K562 (cell line): ENCODE measurements around the gene ADI1. TPM values are rescaled to one million over a fixed set of nuclear protein-coding genes. Genes with fewer than 3 reads are reported as not detected.

Source experiments
- ATAC-seq: fragments of 200-7000 bp; cut with Tn5 transposase; 3 replicates; pipeline ENCODE4 v1.9.1; 2020; ENCODE audit warnings: moderate library complexity
- BruUV-seq: library from RNA; stranded (reverse); fragments of 400-500 nt; replicated peaks from 2 replicates; lab custom pipeline; 2021; lab: Mats Ljungman, UMichigan
- CTCF ChIA-PET: fragments of 300-600 bp; formaldehyde crosslinking; extraction: SDS; loops from one replicate; lab custom pipeline; 2021; ENCODE audit warnings: low intra/inter-chr PET ratio; lab: Yijun Ruan, JAX
- POLR2A ChIA-PET: fragments of 300-600, 350-650 bp; sonication (Branson Sonifier 250); formaldehyde crosslinking; extraction: SDS; loops from one replicate; lab custom pipeline; 2021; ENCODE audit warnings: antibody characterized with exemption, inconsistent platforms; lab: Yijun Ruan, JAX
- DNase-seq, 4 experiments: peaks; one replicate each; pipeline versions ENCODE4 v3.0.0 to v3.0.0-alpha.2; 2011 to 2018; ENCODE audit warnings: low spot score in 3 of 4, mixed read lengths in 3 of 4; ENCODE audit errors: extremely low read depth in 1 of 4
- FAIRE-seq: peaks from 2 replicates; lab custom pipeline; 2011; peaks lifted over from hg19 to GRCh38; lab: Jason Lieb, UNC
- H2AFZ ChIP-seq: 2 replicates; pipeline ENCODE4 v1.6.0; 2011; ENCODE audit warnings: low read depth, low read length, control low read depth, inconsistent platforms
- H3K27ac ChIP-seq: fragments of 200-600 bp; 3 replicates; pipeline ENCODE4 v1.8.0; 2011; ENCODE audit warnings: low read depth, mild to moderate bottlenecking, control low read depth, inconsistent platforms, low read length, moderate library complexity, mixed read lengths; ENCODE audit errors: extremely low read depth
- H3K27me3 ChIP-seq, 2 experiments: fragments of 300-600 bp in 1 of 2; 2 replicates in 1 of 2; 3 replicates in 1 of 2; pipeline versions ENCODE4 v1.6.0 to v1.8.0; 2011; ENCODE audit warnings: inconsistent platforms in 2 of 2, low read length in 2 of 2, mild to moderate bottlenecking in 1 of 2, mixed read lengths in 1 of 2, moderate library complexity in 1 of 2; ENCODE audit not compliant: control insufficient read depth in 2 of 2, insufficient read depth in 2 of 2
- H3K36me3 ChIP-seq: fragments of 300-600 bp; 3 replicates; pipeline ENCODE4 v1.8.0; 2011; ENCODE audit warnings: mild to moderate bottlenecking, low read length, inconsistent platforms; ENCODE audit not compliant: control insufficient read depth, insufficient read depth
- H3K4me1 ChIP-seq, 2 experiments: fragments of 200-600 bp in 1 of 2; replicated peaks in 1 of 2; 2 replicates in 1 of 2; 3 replicates in 1 of 2; pipeline versions ENCODE4 v1.5.1 to v1.8.0; 2011; ENCODE audit warnings: inconsistent platforms in 2 of 2, low read length in 2 of 2, mild to moderate bottlenecking in 1 of 2, mixed read lengths in 1 of 2, moderate library complexity in 1 of 2; ENCODE audit not compliant: control insufficient read depth in 2 of 2, insufficient read depth in 2 of 2
- H3K4me2 ChIP-seq: 2 replicates; pipeline ENCODE4 v1.6.1; 2011; ENCODE audit warnings: low read length, control low read depth, inconsistent platforms, mixed read lengths; ENCODE audit not compliant: insufficient read depth
- H3K4me3 ChIP-seq: fragments of 200-600 bp; sonication (generic), shearing (Covaris generic); 2 replicates; pipeline ENCODE4 v1.5.1; 2016; ENCODE audit warnings: control low read depth, inconsistent platforms
- H3K79me2 ChIP-seq: fragments of 200-600 bp; 3 replicates; pipeline ENCODE4 v1.8.0; 2011; ENCODE audit warnings: low read length, inconsistent platforms; ENCODE audit not compliant: control insufficient read depth, insufficient read depth
- H3K9ac ChIP-seq, 2 experiments: 2 replicates each; pipeline versions ENCODE4 v1.6.0 to v1.6.1; 2011; ENCODE audit warnings: low read depth in 2 of 2, low read length in 2 of 2, control low read depth in 1 of 2, inconsistent platforms in 1 of 2, mild to moderate bottlenecking in 1 of 2, mixed read lengths in 1 of 2; ENCODE audit not compliant: insufficient read depth in 1 of 2
- H3K9me1 ChIP-seq: one replicate; pipeline ENCODE4 v1.6.0; 2011; ENCODE audit warnings: inconsistent platforms, mild to moderate bottlenecking, low read length, moderate library complexity; ENCODE audit not compliant: control insufficient read depth, insufficient read depth
- H3K9me3 ChIP-seq: replicated peaks from 2 replicates; pipeline ENCODE4 v1.5.1; 2011; ENCODE audit warnings: low read depth, low read length, inconsistent platforms; ENCODE audit not compliant: control insufficient read depth, insufficient read depth
- H4K20me1 ChIP-seq: replicated peaks from 2 replicates; pipeline ENCODE4 v1.6.1; 2011; ENCODE audit warnings: low read length, inconsistent platforms, mixed read lengths; ENCODE audit not compliant: control insufficient read depth, insufficient read depth
- CBX8 ChIP-seq: fragments of 200-600 bp; sonication (generic); IDR thresholded peaks from 2 replicates; pipeline ENCODE4 v1.6.1; 2012; ENCODE audit warnings: borderline replicate concordance, mixed run types, low read depth, mild to moderate bottlenecking, moderate library complexity, mixed read lengths, low read length, control low read depth, inconsistent platforms; ENCODE audit not compliant: poor library complexity, severe bottlenecking; ENCODE audit errors: extremely low read depth
- CREB3L1 ChIP-seq: fragments of 450-650 bp; IDR thresholded peaks from 2 replicates; pipeline ENCODE4 v1.6.1; 2014; ENCODE audit warnings: low read depth, mild to moderate bottlenecking, moderate library complexity, borderline replicate concordance
- CSDE1 ChIP-seq, 2 experiments: fragments of 450-650 bp; IDR thresholded peaks; 2 replicates each; pipeline ENCODE4 v1.6.1; 2016; ENCODE audit warnings: mild to moderate bottlenecking in 1 of 2
- CTBP1 ChIP-seq: fragments of 450-650 bp; IDR thresholded peaks from 2 replicates; pipeline ENCODE4 v1.6.1; 2016; ENCODE audit warnings: borderline replicate concordance
- E2F6 ChIP-seq, 2 experiments: IDR thresholded peaks; 2 replicates each; pipeline ENCODE4 v1.6.1; 2011; ENCODE audit warnings: borderline replicate concordance in 1 of 2, control low read depth in 1 of 2, low read depth in 1 of 2, low read length in 1 of 2, mild to moderate bottlenecking in 1 of 2, mixed read lengths in 1 of 2, moderate library complexity in 1 of 2; ENCODE audit not compliant: insufficient read depth in 1 of 2, insufficient read length in 1 of 2, poor library complexity in 1 of 2, severe bottlenecking in 1 of 2; ENCODE audit errors: extremely low read depth in 1 of 2
- ELF4 ChIP-seq: fragments of 450-650 bp; formaldehyde crosslinking; IDR thresholded peaks from 2 replicates; pipeline ENCODE4 v1.4.0; 2022; ENCODE audit warnings: missing genetic modification characterization
- HMBOX1 ChIP-seq: sonication (generic); IDR thresholded peaks from 2 replicates; pipeline ENCODE4 v1.6.1; 2016
- POLR2H ChIP-seq: IDR thresholded peaks from 2 replicates; pipeline ENCODE4 v1.6.1; 2016; ENCODE audit warnings: missing genetic modification characterization, low read depth, mild to moderate bottlenecking, control low read depth, missing compliant biosample characterization, moderate library complexity
- SMARCE1 ChIP-seq: fragments of 450-650 bp; IDR thresholded peaks from 2 replicates; pipeline ENCODE4 v1.7.1; 2016; ENCODE audit warnings: mild to moderate bottlenecking
- TFAM ChIP-seq: fragments of 250-450 bp; sonication (Bioruptor Pico); conservative IDR thresholded peaks from 2 replicates; pipeline ENCODE4 v1.5.0; 2021; ENCODE audit warnings: mild to moderate bottlenecking, moderate library complexity
- THAP12 ChIP-seq: fragments of 250-450 bp; sonication (Bioruptor Pico); IDR thresholded peaks from 2 replicates; pipeline ENCODE4 v1.9.0; 2021; ENCODE audit warnings: mild to moderate bottlenecking, inconsistent platforms
- ZNF121 ChIP-seq: sonication (generic); formaldehyde crosslinking; conservative IDR thresholded peaks from 2 replicates; pipeline ENCODE4 v1.8.0; 2022; ENCODE audit warnings: missing genetic modification reagents
- WGBS: fragments of 100-300 bp; shearing (Covaris generic); methylation state at CpG from one replicate; pipeline ENCODE4 v1.1.6; 2016; ENCODE audit warnings: low coverage, mixed read lengths; ENCODE audit not compliant: insufficient coverage; ENCODE audit errors: missing lambda C conversion rate; 5-methylcytosine and 5-hydroxymethylcytosine counted together
- in situ Hi-C: fragments of 300-500 bp; cut with MboI; formaldehyde crosslinking; loops from 4 replicates; pipeline ENCODE4 v1.15.0; 2018; ENCODE audit warnings: inconsistent platforms, mixed read lengths
- intact Hi-C: fragments of 100-400 bp; cut with micrococcal nuclease; formaldehyde crosslinking; loops from 2 replicates; pipeline ENCODE4 v1.14.2; 2022
- polyA plus RNA-seq, 8 experiments: library from polyadenylated mRNA; depleted of rRNA in 4 of 8; stranded (reverse) in 5 of 8; unstranded in 3 of 8; fragments of >200 nt; fragmentation: Nextera tagmentation in 2 of 8; fragmentation: Illumina TruSeq in 1 of 8; extraction: Ambion mirVana in 2 of 8; extraction: Trizol in 1 of 8; gene quantifications; 2 replicates each; pipeline versions ENCODE4 v1.2.1 to v1.2.3, GENCODE V29; 2011 to 2014; ENCODE audit warnings: inconsistent platforms in 1 of 8, missing spikeins in 1 of 8
- total RNA-seq, 7 experiments: library from RNA; depleted of rRNA in 6 of 7; stranded (reverse); fragments of >200 nt in 6 of 7; fragmentation: Illumina TruSeq in 2 of 7; extraction: Trizol in 2 of 7; gene quantifications; 2 replicates each; pipeline versions ENCODE4 v1.2.1 to v1.2.3, GENCODE V29; 2011 to 2021; ENCODE audit warnings: low replicate concordance in 1 of 7

The ADI1 gene
- total and polyA plus RNA-seq, 9 of the 15 experiments (the other 6 are each of a cell fraction or from before 2014, with no cell fraction given) = 6.1 to 51.0 (median 27.1) TPM

DNA sequence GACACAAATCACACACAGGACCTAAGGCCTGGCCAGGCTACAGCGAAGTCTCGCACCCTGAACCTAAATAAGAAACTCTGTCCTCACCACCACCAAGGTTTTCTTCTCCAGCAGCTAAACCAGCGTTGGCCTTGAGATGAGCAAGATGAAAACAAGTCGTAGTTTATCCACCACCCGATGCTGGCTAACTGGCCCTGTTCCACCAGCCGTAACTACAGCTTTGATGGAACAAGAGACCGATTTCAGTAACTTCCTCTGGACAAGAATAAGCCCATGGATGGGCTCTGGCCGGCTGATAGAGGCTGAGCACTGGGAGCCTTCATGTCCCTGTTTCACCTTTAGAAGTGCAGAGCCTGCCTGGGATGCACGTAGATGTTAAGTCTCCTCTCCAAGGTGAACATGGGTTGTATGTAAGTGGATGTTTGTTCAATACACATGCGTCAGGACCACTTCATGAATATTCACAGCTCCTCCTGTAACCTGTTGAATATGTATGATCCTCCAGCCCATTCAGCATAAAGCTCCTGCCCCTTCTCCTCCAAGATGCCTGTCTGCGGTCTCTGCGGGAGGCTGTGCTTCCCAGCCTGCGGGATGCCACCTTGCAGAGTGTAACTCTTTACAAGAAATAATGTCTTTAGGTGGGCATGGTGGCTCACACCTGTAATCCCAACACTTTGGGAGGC is 24.2 kb downstream of the ADI1 start (continued):
- TF ChIP-seq POLR2H (tag) (no peak), TFAM (no peak), CTBP1 (no peak), SMARCE1 (no peak), CREB3L1 (no peak)

DNA sequence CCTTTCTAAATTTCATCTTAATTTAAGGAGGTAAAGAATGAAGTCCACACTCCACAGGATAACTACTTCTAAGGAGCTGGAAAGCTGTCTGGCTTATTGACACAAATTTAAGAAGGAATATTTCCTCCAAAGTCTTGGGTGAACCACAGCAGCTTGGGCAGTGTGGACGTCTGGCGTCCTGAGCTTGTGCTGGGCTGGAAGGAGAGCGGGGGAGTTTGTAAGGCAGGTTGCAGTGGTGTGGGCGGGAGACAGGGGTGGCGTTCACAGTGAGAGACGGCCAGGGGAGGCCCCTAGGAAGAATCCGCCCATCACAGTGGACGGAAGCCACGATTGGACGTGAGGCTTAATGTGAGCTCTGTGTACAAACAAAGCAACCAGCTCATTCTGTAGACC is 25.7 kb downstream of the ADI1 start:
- POLR2A ChIA-PET = interaction anchor here (0.6 to 1.4 kb wide), 12 partner anchors 9 to 213 kb away, joined by 3 to 8 read pairs (median 3); no protein-coding TSS in a partner anchor
- Histone ChIP-seq H3K9ac (peak overlapping the region; percentile 24 to 53; a peak in 3 of 4 replicates), H3K27me3 (no peaks in the 10 kb centered on the region), H3K27ac (peak overlapping the region; percentile 60), H4K20me1 (no peaks in the 10 kb centered on the region), H3K36me3 (peaks cover 19% of the 10 kb centered on the region; the same call in 2 of the 3 replicates), H3K9me1 (no peaks in the 10 kb centered on the region), H3K4me1 (peaks cover 12 to 36% of the 10 kb centered on the region in 2 experiments; a peak in 4 of 5 replicates), H3K4me2 (peak overlapping the region; percentile 77), H3K79me2 (no peaks in the 10 kb centered on the region), H2AFZ (peak overlapping the region; percentile 95), H3K9me3 (no peaks in the 10 kb centered on the region; the same call in 1 of the 2 replicates), H3K4me3 (peak overlapping the region; percentile 21)
- FAIRE-seq (peak; percentile 92), DNase-seq (peak; percentile 85 to 93 (median 86)), ATAC-seq (peak; percentile 99)
- BruUV-seq = no TSS peak
- CTCF ChIA-PET = no interaction called here
- intact Hi-C loops (loop anchor here (1.0 kb wide), 1 partner anchor 158 kb away; no protein-coding TSS in a partner anchor), in situ Hi-C loops (loop anchor here (10.0 kb wide), 1 partner anchor 161 kb away; the partner anchor contains the start of gene ALLC)
- WGBS = 2% methylated on average over 10 of the region's 10 CpGs
- no peak for TF ChIP-seq CSDE1 (IDR thresholded peaks at IDR 0.05)
- no peak for TF ChIP-seq ELF4 (CRISPR knock-in tag)
- TF ChIP-seq E2F6 (IDR thresholded peaks at IDR 0.05; ENCODE audit: borderline replicate concordance in 1 of 2, extremely low read depth in 1 of 2, insufficient read depth in 1 of 2, insufficient read length in 1 of 2, low read depth in 1 of 2, low read length in 1 of 2, poor library complexity in 1 of 2, severe bottlenecking in 1 of 2) = peak in 1 of 2 experiments; percentile 33
- no peak for TF ChIP-seq CBX8
- no peak for TF ChIP-seq THAP12 (CRISPR knock-in tag)
- TF ChIP-seq ZNF121 (CRISPR knock-in tag) = no peak
- TF ChIP-seq HMBOX1 = no peak
